HEK293 (cell line): Measurements from ENCODE around the gene TUT1.

ENCODE experiments used
- CTCF ChIA-PET: fragments of 350-600 bp; formaldehyde crosslinking; extraction: SDS; loops from one replicate; lab custom pipeline; 2021; ENCODE audit warnings: antibody characterized with exemption; lab: Yijun Ruan, JAX
- POLR2A ChIA-PET: fragments of 300-600 bp; formaldehyde crosslinking; extraction: SDS; loops from one replicate; lab custom pipeline; 2020; ENCODE audit warnings: antibody characterized with exemption, inconsistent platforms; lab: Yijun Ruan, JAX
- H3K27ac ChIP-seq: fragments of 200-500 bp; sonication (Bioruptor generic); 2 replicates; pipeline ENCODE4 v1.5.1; 2014; ENCODE audit warnings: low read depth, low read length, control low read depth, inconsistent platforms; ENCODE audit errors: extremely low read depth
- H3K36me3 ChIP-seq, 2 experiments: fragments of 200-500 bp in 1 of 2; sonication (Bioruptor generic) in 1 of 2; 1 replicate in 1 of 2; 2 replicates in 1 of 2; pipeline ENCODE4 v1.5.1; 2014 to 2017; ENCODE audit warnings: inconsistent platforms in 2 of 2, low read length in 2 of 2; ENCODE audit not compliant: control insufficient read depth in 2 of 2, insufficient read depth in 1 of 2
- H3K4me1 ChIP-seq: fragments of 200-500 bp; sonication (Bioruptor generic); 2 replicates; pipeline ENCODE4 v1.5.1; 2014; ENCODE audit warnings: mild to moderate bottlenecking, low read length, inconsistent platforms; ENCODE audit not compliant: control insufficient read depth, insufficient read depth
- H3K4me3 ChIP-seq: 2 replicates; pipeline ENCODE4 v1.5.1; 2011; ENCODE audit warnings: low read depth, mild to moderate bottlenecking, control low read depth, low read length, moderate library complexity
- H3K9me3 ChIP-seq: fragments of 200-500 bp; sonication (Bioruptor generic); 2 replicates; pipeline ENCODE4 v1.5.1; 2014; ENCODE audit warnings: low read depth, low read length, inconsistent platforms; ENCODE audit not compliant: control insufficient read depth, insufficient read depth
- KLF16 ChIP-seq: fragments of 450-650 bp; formaldehyde crosslinking; IDR thresholded peaks from 2 replicates; pipeline ENCODE4 v1.5.1; 2017; ENCODE audit warnings: missing biosample characterization, missing genetic modification characterization
- KLF9 ChIP-seq: fragments of 450-650 bp; formaldehyde crosslinking; IDR thresholded peaks from 2 replicates; pipeline ENCODE4 v1.5.1; 2016; ENCODE audit warnings: missing biosample characterization, missing genetic modification characterization, low read depth
- OSR2 ChIP-seq: fragments of 450-650 bp; formaldehyde crosslinking; IDR thresholded peaks from 2 replicates; pipeline ENCODE4 v1.5.1; 2016; ENCODE audit warnings: missing biosample characterization, missing genetic modification characterization
- SALL2 ChIP-seq: fragments of 450-650 bp; formaldehyde crosslinking; IDR thresholded peaks from 2 replicates; pipeline ENCODE4 v1.5.0; 2017; ENCODE audit warnings: missing biosample characterization, mild to moderate bottlenecking, missing genetic modification characterization, borderline replicate concordance
- SCRT2 ChIP-seq: fragments of 450-650 bp; formaldehyde crosslinking; IDR thresholded peaks from 2 replicates; pipeline ENCODE4 v1.5.1; 2016; ENCODE audit warnings: missing biosample characterization, missing genetic modification characterization
- ZBTB49 ChIP-seq: fragments of 450-650 bp; formaldehyde crosslinking; IDR thresholded peaks from 2 replicates; pipeline ENCODE4 v1.5.1; 2016; ENCODE audit warnings: missing biosample characterization, missing genetic modification characterization, low read depth
- ZNF211 ChIP-seq: fragments of 450-650 bp; formaldehyde crosslinking; IDR thresholded peaks from 2 replicates; pipeline ENCODE4 v1.5.1; 2016; ENCODE audit warnings: low read depth, missing biosample characterization, missing genetic modification characterization
- ZNF521 ChIP-seq: fragments of 450-650 bp; formaldehyde crosslinking; IDR thresholded peaks from 2 replicates; pipeline ENCODE4 v1.5.1; 2017; ENCODE audit warnings: missing biosample characterization, mild to moderate bottlenecking, missing genetic modification characterization
- ZNF626 ChIP-seq: fragments of 450-650 bp; sonication (Bioruptor Pico); formaldehyde crosslinking; IDR thresholded peaks from 2 replicates; pipeline ENCODE4 v1.5.1; 2018; ENCODE audit warnings: missing biosample characterization, missing genetic modification characterization, inconsistent platforms
- ZNF639 ChIP-seq: fragments of 450-650 bp; formaldehyde crosslinking; IDR thresholded peaks from 2 replicates; pipeline ENCODE4 v1.5.1; 2016; ENCODE audit warnings: missing biosample characterization, missing genetic modification characterization
- ZNF837 ChIP-seq: fragments of 450-650 bp; formaldehyde crosslinking; IDR thresholded peaks from 2 replicates; pipeline ENCODE4 v1.5.1; 2016; ENCODE audit warnings: missing biosample characterization, missing genetic modification characterization
- ZSCAN23 ChIP-seq: fragments of 450-650 bp; formaldehyde crosslinking; IDR thresholded peaks from 2 replicates; pipeline ENCODE4 v1.5.1; 2016; ENCODE audit warnings: missing biosample characterization, missing genetic modification characterization
- TF ChIP-seq, protein P1 (sequence below): fragments of 450-650 bp; formaldehyde crosslinking; IDR thresholded peaks from 2 replicates; pipeline ENCODE4 v1.5.1; 2016; ENCODE audit warnings: missing biosample characterization, missing genetic modification characterization
- TF ChIP-seq, protein P2 (sequence below): fragments of 450-650 bp; formaldehyde crosslinking; IDR thresholded peaks from 2 replicates; pipeline ENCODE4 v1.5.1; 2016; ENCODE audit warnings: missing biosample characterization, missing genetic modification characterization, borderline replicate concordance
- TF ChIP-seq, protein P3 (sequence below): fragments of 450-650 bp; formaldehyde crosslinking; IDR thresholded peaks from 2 replicates; pipeline ENCODE4 v1.5.1; 2016; ENCODE audit warnings: missing biosample characterization, missing genetic modification characterization
- TF ChIP-seq, protein P4 (sequence below): fragments of 450-650 bp; formaldehyde crosslinking; IDR thresholded peaks from 2 replicates; pipeline ENCODE4 v1.5.1; 2016; ENCODE audit warnings: missing biosample characterization, missing genetic modification characterization

TUT1 gene

GRCh38 chr11:62542111-62542745, 49.1 kb downstream of the TUT1 start (continued):
- TF ChIP-seq, protein P1, sequence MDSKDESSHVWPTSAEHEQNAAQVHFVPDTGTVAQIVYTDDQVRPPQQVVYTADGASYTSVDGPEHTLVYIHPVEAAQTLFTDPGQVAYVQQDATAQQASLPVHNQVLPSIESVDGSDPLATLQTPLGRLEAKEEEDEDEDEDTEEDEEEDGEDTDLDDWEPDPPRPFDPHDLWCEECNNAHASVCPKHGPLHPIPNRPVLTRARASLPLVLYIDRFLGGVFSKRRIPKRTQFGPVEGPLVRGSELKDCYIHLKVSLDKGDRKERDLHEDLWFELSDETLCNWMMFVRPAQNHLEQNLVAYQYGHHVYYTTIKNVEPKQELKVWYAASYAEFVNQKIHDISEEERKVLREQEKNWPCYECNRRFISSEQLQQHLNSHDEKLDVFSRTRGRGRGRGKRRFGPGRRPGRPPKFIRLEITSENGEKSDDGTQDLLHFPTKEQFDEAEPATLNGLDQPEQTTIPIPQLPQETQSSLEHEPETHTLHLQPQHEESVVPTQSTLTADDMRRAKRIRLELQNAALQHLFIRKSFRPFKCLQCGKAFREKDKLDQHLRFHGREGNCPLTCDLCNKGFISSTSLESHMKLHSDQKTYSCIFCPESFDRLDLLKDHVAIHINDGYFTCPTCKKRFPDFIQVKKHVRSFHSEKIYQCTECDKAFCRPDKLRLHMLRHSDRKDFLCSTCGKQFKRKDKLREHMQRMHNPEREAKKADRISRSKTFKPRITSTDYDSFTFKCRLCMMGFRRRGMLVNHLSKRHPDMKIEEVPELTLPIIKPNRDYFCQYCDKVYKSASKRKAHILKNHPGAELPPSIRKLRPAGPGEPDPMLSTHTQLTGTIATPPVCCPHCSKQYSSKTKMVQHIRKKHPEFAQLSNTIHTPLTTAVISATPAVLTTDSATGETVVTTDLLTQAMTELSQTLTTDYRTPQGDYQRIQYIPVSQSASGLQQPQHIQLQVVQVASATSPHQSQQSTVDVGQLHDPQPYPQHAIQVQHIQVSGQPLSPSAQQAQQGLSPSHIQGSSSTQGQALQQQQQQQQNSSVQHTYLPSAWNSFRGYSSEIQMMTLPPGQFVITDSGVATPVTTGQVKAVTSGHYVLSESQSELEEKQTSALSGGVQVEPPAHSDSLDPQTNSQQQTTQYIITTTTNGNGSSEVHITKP (tag by site-specific recombination), result no peak
- TF ChIP-seq SCRT2 (tag by site-specific recombination) (no peak), KLF9 (tag by site-specific recombination) (no peak), ZNF211 (tag by site-specific recombination) (no peak), ZBTB49 (tag by site-specific recombination) (no peak)
- TF ChIP-seq, protein P2, sequence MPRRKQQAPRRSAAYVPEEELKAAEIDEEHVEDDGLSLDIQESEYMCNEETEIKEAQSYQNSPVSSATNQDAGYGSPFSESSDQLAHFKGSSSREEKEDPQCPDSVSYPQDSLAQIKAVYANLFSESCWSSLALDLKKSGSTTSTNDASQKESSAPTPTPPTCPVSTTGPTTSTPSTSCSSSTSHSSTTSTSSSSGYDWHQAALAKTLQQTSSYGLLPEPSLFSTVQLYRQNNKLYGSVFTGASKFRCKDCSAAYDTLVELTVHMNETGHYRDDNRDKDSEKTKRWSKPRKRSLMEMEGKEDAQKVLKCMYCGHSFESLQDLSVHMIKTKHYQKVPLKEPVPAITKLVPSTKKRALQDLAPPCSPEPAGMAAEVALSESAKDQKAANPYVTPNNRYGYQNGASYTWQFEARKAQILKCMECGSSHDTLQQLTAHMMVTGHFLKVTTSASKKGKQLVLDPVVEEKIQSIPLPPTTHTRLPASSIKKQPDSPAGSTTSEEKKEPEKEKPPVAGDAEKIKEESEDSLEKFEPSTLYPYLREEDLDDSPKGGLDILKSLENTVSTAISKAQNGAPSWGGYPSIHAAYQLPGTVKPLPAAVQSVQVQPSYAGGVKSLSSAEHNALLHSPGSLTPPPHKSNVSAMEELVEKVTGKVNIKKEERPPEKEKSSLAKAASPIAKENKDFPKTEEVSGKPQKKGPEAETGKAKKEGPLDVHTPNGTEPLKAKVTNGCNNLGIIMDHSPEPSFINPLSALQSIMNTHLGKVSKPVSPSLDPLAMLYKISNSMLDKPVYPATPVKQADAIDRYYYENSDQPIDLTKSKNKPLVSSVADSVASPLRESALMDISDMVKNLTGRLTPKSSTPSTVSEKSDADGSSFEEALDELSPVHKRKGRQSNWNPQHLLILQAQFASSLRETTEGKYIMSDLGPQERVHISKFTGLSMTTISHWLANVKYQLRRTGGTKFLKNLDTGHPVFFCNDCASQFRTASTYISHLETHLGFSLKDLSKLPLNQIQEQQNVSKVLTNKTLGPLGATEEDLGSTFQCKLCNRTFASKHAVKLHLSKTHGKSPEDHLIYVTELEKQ (tag by site-specific recombination), result no peak

GRCh38 chr11:62540804-62541701, 50.3 kb downstream of the TUT1 start:
- Histone ChIP-seq H3K4me3 (no peak overlapping the region), H3K36me3 (no peaks in the 10 kb centered on the region), H3K27ac (no peak overlapping the region), H3K9me3 (no peaks in the 10 kb centered on the region), H3K4me1 (peaks cover 7% of the 10 kb centered on the region)
- ChIA-PET POLR2A (interaction anchor here (2.4 kb wide), 1 partner anchor 12 kb away, joined by 10 read pairs; no protein-coding TSS in a partner anchor), CTCF (interaction anchor here (0.7 to 8.8 kb wide), 10 partner anchors 11 to 434 kb away, joined by 3 to 188 read pairs (median 24); no protein-coding TSS in a partner anchor)
- TF ChIP-seq OSR2 (tag by site-specific recombination), result no peak
- TF ChIP-seq ZSCAN23, result no peak
- no peak for TF ChIP-seq ZNF639 (tag by site-specific recombination)
- TF ChIP-seq, protein P3, sequence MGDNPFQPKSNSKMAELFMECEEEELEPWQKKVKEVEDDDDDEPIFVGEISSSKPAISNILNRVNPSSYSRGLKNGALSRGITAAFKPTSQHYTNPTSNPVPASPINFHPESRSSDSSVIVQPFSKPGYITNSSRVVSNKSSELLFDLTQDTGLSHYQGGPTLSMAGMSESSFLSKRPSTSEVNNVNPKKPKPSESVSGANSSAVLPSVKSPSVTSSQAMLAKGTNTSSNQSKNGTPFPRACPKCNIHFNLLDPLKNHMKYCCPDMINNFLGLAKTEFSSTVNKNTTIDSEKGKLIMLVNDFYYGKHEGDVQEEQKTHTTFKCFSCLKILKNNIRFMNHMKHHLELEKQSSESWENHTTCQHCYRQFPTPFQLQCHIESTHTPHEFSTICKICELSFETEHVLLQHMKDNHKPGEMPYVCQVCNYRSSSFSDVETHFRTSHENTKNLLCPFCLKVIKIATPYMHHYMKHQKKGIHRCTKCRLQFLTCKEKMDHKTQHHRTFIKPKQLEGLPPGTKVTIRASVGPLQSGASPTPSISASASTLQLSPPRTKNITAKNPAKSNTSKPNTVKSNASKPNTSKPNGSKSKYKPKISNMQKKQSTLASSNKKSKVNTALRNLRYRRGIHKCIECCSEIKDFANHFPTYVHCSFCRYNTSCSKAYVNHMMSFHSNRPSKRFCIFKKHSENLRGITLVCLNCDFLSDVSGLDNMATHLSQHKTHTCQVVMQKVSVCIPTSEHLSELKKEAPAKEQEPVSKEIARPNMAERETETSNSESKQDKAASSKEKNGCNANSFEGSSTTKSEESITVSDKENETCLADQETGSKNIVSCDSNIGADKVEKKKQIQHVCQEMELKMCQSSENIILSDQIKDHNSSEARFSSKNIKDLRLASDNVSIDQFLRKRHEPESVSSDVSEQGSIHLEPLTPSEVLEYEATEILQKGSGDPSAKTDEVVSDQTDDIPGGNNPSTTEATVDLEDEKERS (tag by site-specific recombination), result no peak
- no peak for TF ChIP-seq SALL2 (tag by site-specific recombination)
- no peak for TF ChIP-seq ZNF521 (tag by site-specific recombination)
- no peak for TF ChIP-seq ZNF626 (tag by site-specific recombination)
- TF ChIP-seq KLF16, result no peak
- no peak for TF ChIP-seq ZNF837 (tag by site-specific recombination)
- TF ChIP-seq, protein P4, sequence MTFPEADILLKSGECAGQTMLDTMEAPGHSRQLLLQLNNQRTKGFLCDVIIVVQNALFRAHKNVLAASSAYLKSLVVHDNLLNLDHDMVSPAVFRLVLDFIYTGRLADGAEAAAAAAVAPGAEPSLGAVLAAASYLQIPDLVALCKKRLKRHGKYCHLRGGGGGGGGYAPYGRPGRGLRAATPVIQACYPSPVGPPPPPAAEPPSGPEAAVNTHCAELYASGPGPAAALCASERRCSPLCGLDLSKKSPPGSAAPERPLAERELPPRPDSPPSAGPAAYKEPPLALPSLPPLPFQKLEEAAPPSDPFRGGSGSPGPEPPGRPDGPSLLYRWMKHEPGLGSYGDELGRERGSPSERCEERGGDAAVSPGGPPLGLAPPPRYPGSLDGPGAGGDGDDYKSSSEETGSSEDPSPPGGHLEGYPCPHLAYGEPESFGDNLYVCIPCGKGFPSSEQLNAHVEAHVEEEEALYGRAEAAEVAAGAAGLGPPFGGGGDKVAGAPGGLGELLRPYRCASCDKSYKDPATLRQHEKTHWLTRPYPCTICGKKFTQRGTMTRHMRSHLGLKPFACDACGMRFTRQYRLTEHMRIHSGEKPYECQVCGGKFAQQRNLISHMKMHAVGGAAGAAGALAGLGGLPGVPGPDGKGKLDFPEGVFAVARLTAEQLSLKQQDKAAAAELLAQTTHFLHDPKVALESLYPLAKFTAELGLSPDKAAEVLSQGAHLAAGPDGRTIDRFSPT (tag by site-specific recombination), result no peak
